Keratinocyte (primary cell): Measurements from ENCODE around the gene RAD21L1.

Experiments used
- EZH2 ChIP-seq: IDR thresholded peaks from one replicate; pipeline ENCODE4 v1.6.1; 2012; ENCODE audit warnings: inconsistent platforms, mild to moderate bottlenecking, low read length, moderate library complexity
- TF ChIP-seq, protein P1 (sequence below), 3 experiments: IDR thresholded peaks in 1 of 3; conservative IDR thresholded peaks in 1 of 3; optimal IDR thresholded peaks in 1 of 3; 2 replicates in 2 of 3; 3 replicates in 1 of 3; pipeline versions ENCODE3 to v1.5.1; 2011; ENCODE audit warnings: low read length in 3 of 3, mild to moderate bottlenecking in 3 of 3, moderate library complexity in 2 of 3, control low read depth in 1 of 3, inconsistent platforms in 1 of 3; ENCODE audit not compliant: insufficient read depth in 2 of 3; ENCODE audit errors: extremely low read depth in 1 of 3

GRCh38 chr20:1302685-1303541 is 77.1 kb downstream of the RAD21L1 start:
- TF ChIP-seq EZH2 = no peak
- TF ChIP-seq, protein P1, sequence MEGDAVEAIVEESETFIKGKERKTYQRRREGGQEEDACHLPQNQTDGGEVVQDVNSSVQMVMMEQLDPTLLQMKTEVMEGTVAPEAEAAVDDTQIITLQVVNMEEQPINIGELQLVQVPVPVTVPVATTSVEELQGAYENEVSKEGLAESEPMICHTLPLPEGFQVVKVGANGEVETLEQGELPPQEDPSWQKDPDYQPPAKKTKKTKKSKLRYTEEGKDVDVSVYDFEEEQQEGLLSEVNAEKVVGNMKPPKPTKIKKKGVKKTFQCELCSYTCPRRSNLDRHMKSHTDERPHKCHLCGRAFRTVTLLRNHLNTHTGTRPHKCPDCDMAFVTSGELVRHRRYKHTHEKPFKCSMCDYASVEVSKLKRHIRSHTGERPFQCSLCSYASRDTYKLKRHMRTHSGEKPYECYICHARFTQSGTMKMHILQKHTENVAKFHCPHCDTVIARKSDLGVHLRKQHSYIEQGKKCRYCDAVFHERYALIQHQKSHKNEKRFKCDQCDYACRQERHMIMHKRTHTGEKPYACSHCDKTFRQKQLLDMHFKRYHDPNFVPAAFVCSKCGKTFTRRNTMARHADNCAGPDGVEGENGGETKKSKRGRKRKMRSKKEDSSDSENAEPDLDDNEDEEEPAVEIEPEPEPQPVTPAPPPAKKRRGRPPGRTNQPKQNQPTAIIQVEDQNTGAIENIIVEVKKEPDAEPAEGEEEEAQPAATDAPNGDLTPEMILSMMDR (optimal IDR thresholded peaks at IDR 0.05 in 1 of 3, IDR thresholded peaks at IDR 0.05 in 1 of 3, conservative IDR thresholded peaks at IDR 0.05 in 1 of 3; ENCODE audit: extremely low read depth in 1 of 3, insufficient read depth in 2 of 3, low read length in 3 of 3) = no peak
